GM23248 (cell line): ENCODE data around the gene ETV6. TPM values are rescaled to one million over a fixed set of nuclear protein-coding genes. Genes with fewer than 3 reads are reported as not detected.

Experiments used
- DNase-seq: peaks from one replicate; pipeline ENCODE4 v3.0.0-alpha.2; 2015
- H2AFZ ChIP-seq: fragments of 200-600 bp; sonication (generic); 2 replicates; pipeline ENCODE4 v1.6.1; 2016; ENCODE audit warnings: antibody characterized with exemption
- H3F3A ChIP-seq: fragments of 200-600 bp; sonication (generic); 2 replicates; pipeline ENCODE4 v1.6.1; 2016; ENCODE audit warnings: mild to moderate bottlenecking, antibody characterized with exemption, mixed run types; ENCODE audit not compliant: insufficient read depth
- H3K27ac ChIP-seq: fragments of 200-600 bp; sonication (generic); 2 replicates; pipeline ENCODE4 v1.5.1; 2016; ENCODE audit warnings: mild to moderate bottlenecking
- H3K27me3 ChIP-seq: fragments of 200-600 bp; sonication (generic); replicated peaks from 2 replicates; pipeline ENCODE4 v1.6.1; 2016; ENCODE audit warnings: mild to moderate bottlenecking; ENCODE audit not compliant: insufficient read depth
- H3K36me3 ChIP-seq: fragments of 200-600 bp; sonication (generic); 2 replicates; pipeline ENCODE4 v1.6.1; 2016; ENCODE audit warnings: low read depth, mild to moderate bottlenecking
- H3K4me1 ChIP-seq: fragments of 200-600 bp; sonication (generic); 2 replicates; pipeline ENCODE4 v1.6.1; 2016; ENCODE audit warnings: mild to moderate bottlenecking; ENCODE audit not compliant: insufficient read depth
- H3K4me2 ChIP-seq: fragments of 200-600 bp; sonication (generic); one replicate; pipeline ENCODE4 v1.6.1; 2016; ENCODE audit warnings: mild to moderate bottlenecking; ENCODE audit not compliant: unreplicated experiment
- H3K4me3 ChIP-seq: fragments of 200-600 bp; sonication (generic); 2 replicates; pipeline ENCODE4 v1.5.1; 2016; ENCODE audit warnings: mild to moderate bottlenecking
- H3K79me2 ChIP-seq: fragments of 200-600 bp; sonication (generic); 2 replicates; pipeline ENCODE4 v1.6.1; 2016; ENCODE audit warnings: mild to moderate bottlenecking; ENCODE audit not compliant: insufficient read depth
- H3K9ac ChIP-seq: fragments of 200-600 bp; sonication (generic); 2 replicates; pipeline ENCODE4 v1.6.1; 2016; ENCODE audit warnings: mild to moderate bottlenecking
- H3K9me2 ChIP-seq: fragments of 200-600 bp; sonication (generic); 2 replicates; pipeline ENCODE4 v1.6.1; 2016; ENCODE audit warnings: mixed run types, mild to moderate bottlenecking, moderate library complexity; ENCODE audit not compliant: insufficient read depth
- H3K9me3 ChIP-seq: fragments of 200-600 bp; sonication (generic); one replicate; pipeline ENCODE4 v1.6.1; 2017; ENCODE audit warnings: low read depth
- H4K20me1 ChIP-seq: fragments of 200-600 bp; sonication (generic); 2 replicates; pipeline ENCODE4 v1.6.0; 2016; ENCODE audit not compliant: insufficient read depth
- EZH2 ChIP-seq: fragments of 200-600 bp; sonication (generic); IDR thresholded peaks from 2 replicates; pipeline ENCODE4 v1.6.1; 2018; ENCODE audit warnings: antibody characterized with exemption, mild to moderate bottlenecking; ENCODE audit not compliant: insufficient read depth, poor library complexity, severe bottlenecking
- EZH2phosphoT487 ChIP-seq: fragments of 200-600 bp; sonication (generic); IDR thresholded peaks from 2 replicates; pipeline ENCODE4 v1.6.1; 2018; ENCODE audit warnings: antibody characterized with exemption, moderate library complexity, mild to moderate bottlenecking, low read depth; ENCODE audit not compliant: insufficient read depth
- WGBS, 2 experiments: methylation state at CpG; one replicate each; pipeline ENCODE4 v1.1.6; 2015 to 2017; ENCODE audit warnings: low lambda C conversion rate in 2 of 2, low coverage in 1 of 2; ENCODE audit errors: missing lambda C conversion rate in 2 of 2; 5-methylcytosine and 5-hydroxymethylcytosine counted together
- in situ Hi-C: fragments of 300-500 bp; cut with MboI; formaldehyde crosslinking; loops from 2 replicates; pipeline ENCODE4 v1.15.0; 2020
- polyA plus RNA-seq: library from polyadenylated mRNA; unstranded; fragments of >200 nt; fragmentation: Nextera tagmentation; extraction: Ambion mirVana; gene quantifications from 2 replicates; pipeline ENCODE4 v1.2.1, GENCODE V29; 2016
- total RNA-seq: library from RNA; depleted of rRNA; stranded (reverse); fragments of >200 nt; shearing (Covaris generic); gene quantifications from 2 replicates; pipeline ENCODE4 v1.2.3, GENCODE V29; 2014

ETV6 gene
- total and polyA plus RNA-seq, 2 experiments from 2014 or later, result 2.5 to 10.4 TPM

- H3K4me3 ChIP-seq, result no peak overlapping the region
Observed at GRCh38 chr12:11868027-11868426, 218.6 kb downstream of the ETV6 start.

GRCh38 chr12:11869406-11869805 is 219.9 kb downstream of the ETV6 start:
- DNase-seq, result no peak
- no peak overlapping the region for H3K9ac ChIP-seq
- H3K4me1 ChIP-seq, result peaks cover 2% of the 10 kb centered on the region
- H2AFZ ChIP-seq, result no peak overlapping the region
- H3K27me3 ChIP-seq, result no peaks in the 10 kb centered on the region
- in situ Hi-C loops, result no loop called here
- peaks cover 15% of the 10 kb centered on the region; the same call in 1 of the 2 replicates for H3K36me3 ChIP-seq
- no peak overlapping the region for H3K4me3 ChIP-seq
- H3K79me2 ChIP-seq, result 0 out of 2 replicates have a peak, but pooled peaks cover 31% of the 10 kb centered on the region
- no peaks in the 10 kb centered on the region for H3F3A ChIP-seq
- H3K4me2 ChIP-seq, result no peak overlapping the region
- no peak overlapping the region for H3K27ac ChIP-seq
- no peaks in the 10 kb centered on the region for H3K9me2 ChIP-seq
- H3K9me3 ChIP-seq, result no peaks in the 10 kb centered on the region
- TF ChIP-seq EZH2, result no peak
- TF ChIP-seq EZH2phosphoT487, result no peak
- H4K20me1 ChIP-seq, result no peaks in the 10 kb centered on the region
- 95 to 99% methylated on average over 17 to 18 of the region's 18 CpGs for WGBS, 2 experiments

More at GRCh38 chr12:11868027-11868426, 218.6 kb downstream of the ETV6 start:
- Histone ChIP-seq H3K27me3 (no peaks in the 10 kb centered on the region), H3K4me2 (no peak overlapping the region), H3K9me3 (no peaks in the 10 kb centered on the region), H2AFZ (no peak overlapping the region), H3K9me2 (no peaks in the 10 kb centered on the region), H3K9ac (no peak overlapping the region), H3K27ac (no peak overlapping the region), H3K79me2 (0 out of 2 replicates have a peak, but pooled peaks cover 31% of the 10 kb centered on the region), H3K36me3 (peaks cover 15% of the 10 kb centered on the region; the same call in 1 of the 2 replicates), H4K20me1 (no peaks in the 10 kb centered on the region), H3F3A (peaks cover 11% of the 10 kb centered on the region; the same call in 1 of the 2 replicates), H3K4me1 (peaks cover 16% of the 10 kb centered on the region)
- TF ChIP-seq EZH2 (no peak), EZH2phosphoT487 (no peak)
- DNase-seq, result no peak
- in situ Hi-C loops, result no loop called here
- 97 to 100% methylated on average over 1 of the region's 1 CpG for WGBS, 2 experiments

- Histone ChIP-seq H3F3A (no peaks in the 10 kb centered on the region), H3K9ac (no peak overlapping the region), H2AFZ (no peak overlapping the region), H3K9me3 (no peaks in the 10 kb centered on the region), H3K9me2 (no peaks in the 10 kb centered on the region), H3K27me3 (no peaks in the 10 kb centered on the region), H3K4me3 (no peak overlapping the region), H3K4me2 (no peak overlapping the region), H4K20me1 (no peaks in the 10 kb centered on the region), H3K79me2 (0 out of 2 replicates have a peak, but pooled peaks cover 31% of the 10 kb centered on the region), H3K27ac (no peak overlapping the region), H3K4me1 (no peaks in the 10 kb centered on the region), H3K36me3 (peaks cover 15% of the 10 kb centered on the region; the same call in 1 of the 2 replicates)
- in situ Hi-C loops, result no loop called here
- TF ChIP-seq EZH2phosphoT487 (no peak), EZH2 (no peak)
- DNase-seq, result no peak
- 93 to 94% methylated on average over 8 of the region's 8 CpGs for WGBS, 2 experiments
Observed at GRCh38 chr12:11870041-11870451, 220.6 kb downstream of the ETV6 start.

GRCh38 chr12:11872055-11872454 is 222.6 kb downstream of the ETV6 start:
- no peak for DNase-seq
- no peaks in the 10 kb centered on the region for H3K9me2 ChIP-seq
- H3K4me3 ChIP-seq, result no peak overlapping the region
- no peaks in the 10 kb centered on the region for H4K20me1 ChIP-seq
- no peaks in the 10 kb centered on the region for H3K4me1 ChIP-seq
- 0 out of 2 replicates have a peak, but pooled peaks cover 18% of the 10 kb centered on the region for H3K79me2 ChIP-seq
- H3K36me3 ChIP-seq, result peaks cover 11% of the 10 kb centered on the region; the same call in 1 of the 2 replicates
- H3K27ac ChIP-seq, result no peak overlapping the region
- TF ChIP-seq EZH2phosphoT487, result no peak
- no peak for TF ChIP-seq EZH2
- in situ Hi-C loops, result no loop called here
- no peak overlapping the region for H2AFZ ChIP-seq
- H3F3A ChIP-seq, result no peaks in the 10 kb centered on the region; the same call in 1 of the 2 replicates
- no peak overlapping the region for H3K4me2 ChIP-seq
- no peaks in the 10 kb centered on the region for H3K9me3 ChIP-seq
- WGBS, 2 experiments, result 95 to 99% methylated on average over 4 of the region's 4 CpGs
- H3K9ac ChIP-seq, result no peak overlapping the region
- no peaks in the 10 kb centered on the region for H3K27me3 ChIP-seq

- no peak for DNase-seq
- no peak for TF ChIP-seq EZH2
- no peak for TF ChIP-seq EZH2phosphoT487
- no peaks in the 10 kb centered on the region for H3K9me3 ChIP-seq
- no peaks in the 10 kb centered on the region for H4K20me1 ChIP-seq
- H3K9me2 ChIP-seq, result no peaks in the 10 kb centered on the region
- peaks cover under 1% of the 10 kb centered on the region; the same call in 1 of the 2 replicates for H3K36me3 ChIP-seq
- no peak overlapping the region for H3K9ac ChIP-seq
- peaks cover 15% of the 10 kb centered on the region for H3K4me1 ChIP-seq
- H3F3A ChIP-seq, result no peaks in the 10 kb centered on the region; the same call in 1 of the 2 replicates
- WGBS, 2 experiments, result 93 to 98% methylated on average over 3 of the region's 3 CpGs
- peaks cover 30% of the 10 kb centered on the region; the same call in 1 of the 2 replicates for H3K79me2 ChIP-seq
- no peak overlapping the region for H3K4me3 ChIP-seq
- H3K27me3 ChIP-seq, result no peaks in the 10 kb centered on the region
- H3K27ac ChIP-seq, result no peak overlapping the region
- H2AFZ ChIP-seq, result no peak overlapping the region
- in situ Hi-C loops, result no loop called here
- no peak overlapping the region for H3K4me2 ChIP-seq
Observed at GRCh38 chr12:11875414-11875935, 226.0 kb downstream of the ETV6 start.
